ENCODE results near the gene TSPO2. TPM values are rescaled to one million over a fixed set of nuclear protein-coding genes. Genes with fewer than 3 reads are reported as not detected.
"Not testable (repeated sequence)": the region's sequence is repeated elsewhere in the genome, so short reads cannot be mapped to it uniquely, and the experiment has no call there.

The TSPO2 gene
- total RNA-seq, 6 experiments from 2014 or later = 0.22 to 0.86 (median 0.52) TPM

- peak; percentile 83 to 93 (median 91) for ATAC-seq
- H3K36me3 ChIP-seq, H3K27ac ChIP-seq, H3K27me3 ChIP-seq, H3K9me3 ChIP-seq, H3K4me3 ChIP-seq, H3K4me1 ChIP-seq: not testable (repeated sequence)
- intact Hi-C loops (cut with DNase I) = loop anchor here in 1 of 2 donors (10.0 kb wide), 1 partner anchor 59 kb away; no protein-coding TSS in a partner anchor
- TF ChIP-seq CTCF (IDR thresholded peaks at IDR 0.05) = peak; percentile 67 to 74 (median 68)
- peak in 2 of 3 donors; percentile 36 to 60 for DNase-seq
- WGBS (ENCODE audit: insufficient coverage, low coverage, low lambda C conversion rate, missing lambda C conversion rate) = 0% methylated on average over 5 of the region's 7 CpGs
Observed at GRCh38 chr6:41006217-41006616, 36.0 kb upstream of the TSPO2 start.

GRCh38 chr6:41006980-41007379 lies 35.3 kb upstream of the TSPO2 start:
- H3K27me3 ChIP-seq, ATAC-seq, H3K9me3 ChIP-seq, DNase-seq, H3K27ac ChIP-seq, H3K36me3 ChIP-seq, H3K4me3 ChIP-seq: not testable (repeated sequence)
- intact Hi-C loops (cut with DNase I) = loop anchor here in 1 of 2 donors (10.0 kb wide), 1 partner anchor 58 kb away; no protein-coding TSS in a partner anchor
- H3K4me1 ChIP-seq = peaks cover 0 to 16% (median 4%) of the 10 kb centered on the region in 4 donors
- 86% methylated on average over 2 of the region's 4 CpGs for WGBS (ENCODE audit: insufficient coverage, low coverage, low lambda C conversion rate, missing lambda C conversion rate)

GRCh38 chr6:41008011-41008410 lies 34.3 kb upstream of the TSPO2 start:
- Histone ChIP-seq H3K27ac (no peak overlapping the region), H3K4me3 (no peak overlapping the region), H3K27me3 (no peaks in the 10 kb centered on the region), H3K9me3 (no peaks in the 10 kb centered on the region), H3K4me1 (peaks cover 0 to 26% (median 9%) of the 10 kb centered on the region in 4 donors), H3K36me3 (no peaks in the 10 kb centered on the region)
- no peak for TF ChIP-seq POLR2A (IDR thresholded peaks at IDR 0.05)
- TF ChIP-seq CTCF (IDR thresholded peaks at IDR 0.05) = no peak
- DNase-seq (no peak), ATAC-seq (no peak)
- 81% methylated on average over 2 of the region's 3 CpGs for WGBS (ENCODE audit: insufficient coverage, low coverage, low lambda C conversion rate, missing lambda C conversion rate)
- intact Hi-C loops (cut with DNase I) = loop anchor here in 1 of 2 donors (10.0 kb wide), 1 partner anchor 57 kb away; no protein-coding TSS in a partner anchor

GRCh38 chr6:41009669-41010068 lies 32.6 kb upstream of the TSPO2 start:
- no peaks in the 10 kb centered on the region for H3K9me3 ChIP-seq
- H3K27me3 ChIP-seq = no peaks in the 10 kb centered on the region
- ATAC-seq (no peak), DNase-seq (no peak)
- no peaks in the 10 kb centered on the region for H3K36me3 ChIP-seq
- no peak overlapping the region for H3K4me3 ChIP-seq
- WGBS (ENCODE audit: insufficient coverage, low coverage, low lambda C conversion rate, missing lambda C conversion rate) = 100% methylated on average over 1 of the region's 1 CpG
- peaks cover 0 to 39% (median 16%) of the 10 kb centered on the region in 4 donors for H3K4me1 ChIP-seq
- H3K27ac ChIP-seq = no peak overlapping the region
- intact Hi-C loops (cut with DNase I) = loop anchor here in 1 of 2 donors (10.0 kb wide), 1 partner anchor 55 kb away; no protein-coding TSS in a partner anchor
- TF ChIP-seq POLR2A (IDR thresholded peaks at IDR 0.05) = no peak
- TF ChIP-seq CTCF (IDR thresholded peaks at IDR 0.05) = no peak

GRCh38 chr6:41011673-41012072 lies 30.6 kb upstream of the TSPO2 start:
- Histone ChIP-seq H3K27me3 (no peaks in the 10 kb centered on the region), H3K4me3 (no peak overlapping the region), H3K27ac (peak overlapping the region in 1 of 3 donors; percentile 47), H3K4me1 (peaks cover 0 to 34% (median 16%) of the 10 kb centered on the region in 4 donors), H3K36me3 (no peaks in the 10 kb centered on the region), H3K9me3 (no peaks in the 10 kb centered on the region)
- DNase-seq (no peak), ATAC-seq (peak; percentile 36 to 59 (median 52))
- 24% methylated on average over 2 of the region's 2 CpGs for WGBS (ENCODE audit: insufficient coverage, low coverage, low lambda C conversion rate, missing lambda C conversion rate)
- no peak for TF ChIP-seq POLR2A (IDR thresholded peaks at IDR 0.05)
- no peak for TF ChIP-seq CTCF (IDR thresholded peaks at IDR 0.05)
- intact Hi-C loops (cut with DNase I) = no loop called here
